ENCODE data around the gene SAFB2.

- TF ChIP-seq CTCF (IDR thresholded peaks at IDR 0.05): no peak
- no peak for TF ChIP-seq POLR2A (IDR thresholded peaks at IDR 0.05)
Observed at GRCh38 chr19:5615756-5616327, 6.7 kb downstream of the SAFB2 start.
